ENCODE data around the gene IL18RAP. TPM values are rescaled to one million over a fixed set of nuclear protein-coding genes. Genes with fewer than 3 reads are reported as not detected.

Gene IL18RAP
- total and polyA plus RNA-seq, 2 experiments from 2014 or later: not detected

DNA sequence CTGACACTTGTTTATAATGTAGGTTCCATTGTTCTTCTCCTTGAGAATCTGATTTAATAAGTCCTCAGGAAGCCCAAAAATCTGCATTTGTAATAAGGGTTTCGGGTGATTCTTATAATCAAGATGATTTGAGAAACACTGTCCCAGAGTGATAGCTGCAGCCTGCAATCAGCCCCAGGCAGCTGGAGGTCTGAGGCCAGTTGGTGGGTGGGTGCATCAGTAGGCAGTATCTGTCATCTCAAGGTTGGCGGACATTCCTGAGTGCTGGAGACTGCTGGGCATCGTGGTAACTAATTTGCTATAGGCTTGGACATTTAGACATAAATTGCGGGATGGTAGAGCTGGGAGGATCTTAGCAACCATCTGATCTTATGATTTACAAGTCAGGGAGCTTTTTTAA, 2.7 kb upstream of the IL18RAP start:
- no peak overlapping the region for H3K27ac ChIP-seq (ENCODE audit: low read depth)
- no peaks in the 10 kb centered on the region for H3K27me3 Mint-ChIP-seq (ENCODE audit: insufficient read depth, low read depth, poor library complexity)
- ATAC-seq (no peak), DNase-seq (ENCODE audit: low spot score) (no peak)
- H3K9me2 ChIP-seq (ENCODE audit: insufficient read depth): peaks cover 9% of the 10 kb centered on the region; the same call in 1 of the 2 replicates
- no peaks in the 10 kb centered on the region for H4K20me1 ChIP-seq (replicated peaks; ENCODE audit: insufficient read depth)
- H3K4me3 Mint-ChIP-seq: no peak overlapping the region
- H3K4me1 Mint-ChIP-seq: no peaks in the 10 kb centered on the region
- H3K36me3 Mint-ChIP-seq (ENCODE audit: low read depth): no peaks in the 10 kb centered on the region
- no peak overlapping the region for H3K4me3 ChIP-seq
- H3K4me2 ChIP-seq: no peak overlapping the region
- no peaks in the 10 kb centered on the region for H3K27me3 ChIP-seq (ENCODE audit: insufficient read depth)
- H3K9me3 Mint-ChIP-seq: no peaks in the 10 kb centered on the region; the same call in 2 of the 3 replicates
- no peak overlapping the region for H3K27ac Mint-ChIP-seq
- no peaks in the 10 kb centered on the region for H3K79me2 ChIP-seq (replicated peaks; ENCODE audit: insufficient read depth)
- H3F3A ChIP-seq (replicated peaks; ENCODE audit: low read depth): no peaks in the 10 kb centered on the region
- no peak overlapping the region for H2AFZ ChIP-seq
- no peaks in the 10 kb centered on the region for H3K4me1 ChIP-seq (ENCODE audit: insufficient read depth)
- H3K36me3 ChIP-seq (ENCODE audit: insufficient read depth): no peaks in the 10 kb centered on the region
- no peak for TF ChIP-seq ZNF114 (CRISPR knock-in tag; IDR thresholded peaks at IDR 0.05)
- TF ChIP-seq STAT1 (IDR thresholded peaks at IDR 0.05; ENCODE audit: unreplicated experiment): no peak
- TF ChIP-seq CTCF (conservative IDR thresholded peaks at IDR 0.05; ENCODE audit: low read depth in 2 of 2): no peak
- no peak for TF ChIP-seq NANOG (IDR thresholded peaks at IDR 0.05; ENCODE audit: borderline replicate concordance)
- TF ChIP-seq EZH2phosphoT487 (IDR thresholded peaks at IDR 0.05; ENCODE audit: unreplicated experiment): no peak
- no peak for TF ChIP-seq CREB1 (CRISPR knock-in tag; IDR thresholded peaks at IDR 0.05; ENCODE audit: low read depth)
- TF ChIP-seq, protein P1, sequence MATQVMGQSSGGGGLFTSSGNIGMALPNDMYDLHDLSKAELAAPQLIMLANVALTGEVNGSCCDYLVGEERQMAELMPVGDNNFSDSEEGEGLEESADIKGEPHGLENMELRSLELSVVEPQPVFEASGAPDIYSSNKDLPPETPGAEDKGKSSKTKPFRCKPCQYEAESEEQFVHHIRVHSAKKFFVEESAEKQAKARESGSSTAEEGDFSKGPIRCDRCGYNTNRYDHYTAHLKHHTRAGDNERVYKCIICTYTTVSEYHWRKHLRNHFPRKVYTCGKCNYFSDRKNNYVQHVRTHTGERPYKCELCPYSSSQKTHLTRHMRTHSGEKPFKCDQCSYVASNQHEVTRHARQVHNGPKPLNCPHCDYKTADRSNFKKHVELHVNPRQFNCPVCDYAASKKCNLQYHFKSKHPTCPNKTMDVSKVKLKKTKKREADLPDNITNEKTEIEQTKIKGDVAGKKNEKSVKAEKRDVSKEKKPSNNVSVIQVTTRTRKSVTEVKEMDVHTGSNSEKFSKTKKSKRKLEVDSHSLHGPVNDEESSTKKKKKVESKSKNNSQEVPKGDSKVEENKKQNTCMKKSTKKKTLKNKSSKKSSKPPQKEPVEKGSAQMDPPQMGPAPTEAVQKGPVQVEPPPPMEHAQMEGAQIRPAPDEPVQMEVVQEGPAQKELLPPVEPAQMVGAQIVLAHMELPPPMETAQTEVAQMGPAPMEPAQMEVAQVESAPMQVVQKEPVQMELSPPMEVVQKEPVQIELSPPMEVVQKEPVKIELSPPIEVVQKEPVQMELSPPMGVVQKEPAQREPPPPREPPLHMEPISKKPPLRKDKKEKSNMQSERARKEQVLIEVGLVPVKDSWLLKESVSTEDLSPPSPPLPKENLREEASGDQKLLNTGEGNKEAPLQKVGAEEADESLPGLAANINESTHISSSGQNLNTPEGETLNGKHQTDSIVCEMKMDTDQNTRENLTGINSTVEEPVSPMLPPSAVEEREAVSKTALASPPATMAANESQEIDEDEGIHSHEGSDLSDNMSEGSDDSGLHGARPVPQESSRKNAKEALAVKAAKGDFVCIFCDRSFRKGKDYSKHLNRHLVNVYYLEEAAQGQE (IDR thresholded peaks at IDR 0.05; ENCODE audit: unreplicated experiment): no peak
- TF ChIP-seq, protein P2, sequence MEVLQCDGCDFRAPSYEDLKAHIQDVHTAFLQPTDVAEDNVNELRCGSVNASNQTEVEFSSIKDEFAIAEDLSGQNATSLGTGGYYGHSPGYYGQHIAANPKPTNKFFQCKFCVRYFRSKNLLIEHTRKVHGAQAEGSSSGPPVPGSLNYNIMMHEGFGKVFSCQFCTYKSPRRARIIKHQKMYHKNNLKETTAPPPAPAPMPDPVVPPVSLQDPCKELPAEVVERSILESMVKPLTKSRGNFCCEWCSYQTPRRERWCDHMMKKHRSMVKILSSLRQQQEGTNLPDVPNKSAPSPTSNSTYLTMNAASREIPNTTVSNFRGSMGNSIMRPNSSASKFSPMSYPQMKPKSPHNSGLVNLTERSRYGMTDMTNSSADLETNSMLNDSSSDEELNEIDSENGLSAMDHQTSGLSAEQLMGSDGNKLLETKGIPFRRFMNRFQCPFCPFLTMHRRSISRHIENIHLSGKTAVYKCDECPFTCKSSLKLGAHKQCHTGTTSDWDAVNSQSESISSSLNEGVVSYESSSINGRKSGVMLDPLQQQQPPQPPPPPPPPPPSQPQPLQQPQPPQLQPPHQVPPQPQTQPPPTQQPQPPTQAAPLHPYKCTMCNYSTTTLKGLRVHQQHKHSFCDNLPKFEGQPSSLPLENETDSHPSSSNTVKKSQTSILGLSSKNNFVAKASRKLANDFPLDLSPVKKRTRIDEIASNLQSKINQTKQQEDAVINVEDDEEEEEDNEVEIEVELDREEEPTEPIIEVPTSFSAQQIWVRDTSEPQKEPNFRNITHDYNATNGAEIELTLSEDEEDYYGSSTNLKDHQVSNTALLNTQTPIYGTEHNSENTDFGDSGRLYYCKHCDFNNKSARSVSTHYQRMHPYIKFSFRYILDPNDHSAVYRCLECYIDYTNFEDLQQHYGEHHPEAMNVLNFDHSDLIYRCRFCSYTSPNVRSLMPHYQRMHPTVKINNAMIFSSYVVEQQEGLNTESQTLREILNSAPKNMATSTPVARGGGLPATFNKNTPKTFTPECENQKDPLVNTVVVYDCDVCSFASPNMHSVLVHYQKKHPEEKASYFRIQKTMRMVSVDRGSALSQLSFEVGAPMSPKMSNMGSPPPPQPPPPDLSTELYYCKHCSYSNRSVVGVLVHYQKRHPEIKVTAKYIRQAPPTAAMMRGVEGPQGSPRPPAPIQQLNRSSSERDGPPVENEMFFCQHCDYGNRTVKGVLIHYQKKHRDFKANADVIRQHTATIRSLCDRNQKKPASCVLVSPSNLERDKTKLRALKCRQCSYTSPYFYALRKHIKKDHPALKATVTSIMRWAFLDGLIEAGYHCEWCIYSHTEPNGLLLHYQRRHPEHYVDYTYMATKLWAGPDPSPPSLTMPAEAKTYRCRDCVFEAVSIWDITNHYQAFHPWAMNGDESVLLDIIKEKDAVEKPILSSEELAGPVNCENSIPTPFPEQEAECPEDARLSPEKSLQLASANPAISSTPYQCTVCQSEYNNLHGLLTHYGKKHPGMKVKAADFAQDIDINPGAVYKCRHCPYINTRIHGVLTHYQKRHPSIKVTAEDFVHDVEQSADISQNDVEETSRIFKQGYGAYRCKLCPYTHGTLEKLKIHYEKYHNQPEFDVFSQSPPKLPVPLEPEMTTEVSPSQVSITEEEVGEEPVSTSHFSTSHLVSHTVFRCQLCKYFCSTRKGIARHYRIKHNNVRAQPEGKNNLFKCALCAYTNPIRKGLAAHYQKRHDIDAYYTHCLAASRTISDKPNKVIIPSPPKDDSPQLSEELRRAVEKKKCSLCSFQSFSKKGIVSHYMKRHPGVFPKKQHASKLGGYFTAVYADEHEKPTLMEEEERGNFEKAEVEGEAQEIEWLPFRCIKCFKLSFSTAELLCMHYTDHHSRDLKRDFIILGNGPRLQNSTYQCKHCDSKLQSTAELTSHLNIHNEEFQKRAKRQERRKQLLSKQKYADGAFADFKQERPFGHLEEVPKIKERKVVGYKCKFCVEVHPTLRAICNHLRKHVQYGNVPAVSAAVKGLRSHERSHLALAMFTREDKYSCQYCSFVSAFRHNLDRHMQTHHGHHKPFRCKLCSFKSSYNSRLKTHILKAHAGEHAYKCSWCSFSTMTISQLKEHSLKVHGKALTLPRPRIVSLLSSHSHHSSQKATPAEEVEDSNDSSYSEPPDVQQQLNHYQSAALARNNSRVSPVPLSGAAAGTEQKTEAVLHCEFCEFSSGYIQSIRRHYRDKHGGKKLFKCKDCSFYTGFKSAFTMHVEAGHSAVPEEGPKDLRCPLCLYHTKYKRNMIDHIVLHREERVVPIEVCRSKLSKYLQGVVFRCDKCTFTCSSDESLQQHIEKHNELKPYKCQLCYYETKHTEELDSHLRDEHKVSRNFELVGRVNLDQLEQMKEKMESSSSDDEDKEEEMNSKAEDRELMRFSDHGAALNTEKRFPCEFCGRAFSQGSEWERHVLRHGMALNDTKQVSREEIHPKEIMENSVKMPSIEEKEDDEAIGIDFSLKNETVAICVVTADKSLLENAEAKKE (CRISPR knock-in tag; IDR thresholded peaks at IDR 0.05): no peak
- TF ChIP-seq JUNB (IDR thresholded peaks at IDR 0.05; ENCODE audit: unreplicated experiment): no peak
- TF ChIP-seq, protein P3, sequence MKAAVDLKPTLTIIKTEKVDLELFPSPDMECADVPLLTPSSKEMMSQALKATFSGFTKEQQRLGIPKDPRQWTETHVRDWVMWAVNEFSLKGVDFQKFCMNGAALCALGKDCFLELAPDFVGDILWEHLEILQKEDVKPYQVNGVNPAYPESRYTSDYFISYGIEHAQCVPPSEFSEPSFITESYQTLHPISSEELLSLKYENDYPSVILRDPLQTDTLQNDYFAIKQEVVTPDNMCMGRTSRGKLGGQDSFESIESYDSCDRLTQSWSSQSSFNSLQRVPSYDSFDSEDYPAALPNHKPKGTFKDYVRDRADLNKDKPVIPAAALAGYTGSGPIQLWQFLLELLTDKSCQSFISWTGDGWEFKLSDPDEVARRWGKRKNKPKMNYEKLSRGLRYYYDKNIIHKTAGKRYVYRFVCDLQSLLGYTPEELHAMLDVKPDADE (IDR thresholded peaks at IDR 0.05): no peak
- TF ChIP-seq EZH2 (IDR thresholded peaks at IDR 0.05; ENCODE audit: low read depth, unreplicated experiment): no peak
- no peak for TF ChIP-seq POLR2AphosphoS5 (IDR thresholded peaks at IDR 0.05; ENCODE audit: low read depth)
- TF ChIP-seq ZNF331 (CRISPR knock-in tag; IDR thresholded peaks at IDR 0.05; ENCODE audit: low read depth): no peak

All from GM23338 (cell line).